ENCODE results near the gene C2CD5. TPM values are rescaled to one million over a fixed set of nuclear protein-coding genes. Genes with fewer than 3 reads are reported as not detected.
"Not testable (repeated sequence)": the region's sequence is repeated elsewhere in the genome, so short reads cannot be mapped to it uniquely, and the experiment has no call there.

The C2CD5 gene
- total and polyA plus RNA-seq, 7 experiments from 2014 or later, result 13.2 to 58.9 (median 36.5) TPM

- peaks cover 0 to 5% (median 0%) of the 10 kb centered on the region in 11 donors for H3K9me3 Mint-ChIP-seq
- ChIA-PET POLR2A (no interaction called here), CTCF (no interaction called here)
- H3K9me3 ChIP-seq (ENCODE audit: control insufficient read depth in 2 of 3, low read length in 3 of 3), result no peaks in the 10 kb centered on the region
- no peaks in the 10 kb centered on the region for H3K4me1 ChIP-seq (ENCODE audit: control insufficient read depth in 2 of 2, insufficient read depth in 2 of 2, low read length in 2 of 2)
- peaks cover 0 to 35% (median 4%) of the 10 kb centered on the region in 3 experiments for H3K36me3 ChIP-seq (ENCODE audit: control insufficient read depth in 2 of 3, insufficient read depth in 3 of 3, low read length in 3 of 3)
- DNase-seq (no peak), ATAC-seq (no peak)
- H3K36me3 Mint-ChIP-seq, result peaks cover 3 to 52% (median 45%) of the 10 kb centered on the region in 5 donors
- H3K4me3 ChIP-seq (ENCODE audit: low read length), result no peak overlapping the region
- H3K4me1 Mint-ChIP-seq, result no peaks in the 10 kb centered on the region
- H3K27ac ChIP-seq (ENCODE audit: low read depth, low read length), result no peak overlapping the region
- no peaks in the 10 kb centered on the region for H3K27me3 ChIP-seq (ENCODE audit: control insufficient read depth in 2 of 2, insufficient read depth in 2 of 2, low read length in 2 of 2)
- intact Hi-C loops (cut with micrococcal nuclease), result no loop called here
- H3K27ac Mint-ChIP-seq, result peak overlapping the region in 4 of 9 donors; percentile 17 to 53 (median 20)
- no peak overlapping the region for H3K4me3 Mint-ChIP-seq
- no peaks in the 10 kb centered on the region for H3K27me3 Mint-ChIP-seq
Observed at GRCh38 chr12:22491034-22491433, 53.3 kb downstream of the C2CD5 start.

GRCh38 chr12:22488478-22488877 lies 55.9 kb downstream of the C2CD5 start:
- DNase-seq (no peak), ATAC-seq (no peak)
- Histone ChIP-seq H3K4me1 (ENCODE audit: control insufficient read depth in 2 of 2, insufficient read depth in 2 of 2, low read length in 2 of 2) (no peaks in the 10 kb centered on the region), H3K36me3 (ENCODE audit: control insufficient read depth in 2 of 3, insufficient read depth in 3 of 3, low read length in 3 of 3) (peaks cover 4 to 47% (median 9%) of the 10 kb centered on the region in 3 experiments), H3K27me3 (ENCODE audit: control insufficient read depth in 2 of 2, insufficient read depth in 2 of 2, low read length in 2 of 2) (no peaks in the 10 kb centered on the region), H3K9me3 (ENCODE audit: control insufficient read depth in 2 of 3, low read length in 3 of 3) (no peaks in the 10 kb centered on the region), H3K27ac (ENCODE audit: low read depth, low read length) (no peak overlapping the region), H3K4me3 (ENCODE audit: low read length) (no peak overlapping the region)
- Mint-ChIP-seq H3K9me3 (peaks cover 0 to 5% (median 0%) of the 10 kb centered on the region in 11 donors), H3K27me3 (no peaks in the 10 kb centered on the region), H3K36me3 (peaks cover 3 to 60% (median 54%) of the 10 kb centered on the region in 5 donors), H3K27ac (no peak overlapping the region), H3K4me1 (peaks cover 0 to 4% (median 0%) of the 10 kb centered on the region in 7 donors), H3K4me3 (no peak overlapping the region)
- ChIA-PET POLR2A (no interaction called here), CTCF (interaction anchor here (0.6 kb wide), 1 partner anchor 18 kb away, joined by 5 read pairs; no protein-coding TSS in a partner anchor)
- intact Hi-C loops (cut with micrococcal nuclease), result no loop called here

- H3K4me3 Mint-ChIP-seq; H3K27me3 Mint-ChIP-seq; H3K27ac Mint-ChIP-seq; H3K4me1 ChIP-seq (ENCODE audit: control insufficient read depth in 2 of 2, insufficient read depth in 2 of 2, low read length in 2 of 2); CTCF ChIA-PET; H3K9me3 ChIP-seq (ENCODE audit: control insufficient read depth in 2 of 3, low read length in 3 of 3); H3K4me3 ChIP-seq (ENCODE audit: low read length); intact Hi-C loops (cut with micrococcal nuclease); H3K27ac ChIP-seq (ENCODE audit: low read depth, low read length); POLR2A ChIA-PET; DNase-seq; ATAC-seq; H3K4me1 Mint-ChIP-seq; H3K9me3 Mint-ChIP-seq; H3K27me3 ChIP-seq (ENCODE audit: control insufficient read depth in 2 of 2, insufficient read depth in 2 of 2, low read length in 2 of 2): not testable (repeated sequence)
- peaks cover 3 to 58% (median 53%) of the 10 kb centered on the region in 5 donors for H3K36me3 Mint-ChIP-seq
- peaks cover 4 to 45% (median 9%) of the 10 kb centered on the region in 3 experiments for H3K36me3 ChIP-seq (ENCODE audit: control insufficient read depth in 2 of 3, insufficient read depth in 3 of 3, low read length in 3 of 3)
Observed at GRCh38 chr12:22487683-22488082, 56.7 kb downstream of the C2CD5 start.

- H3K27ac Mint-ChIP-seq, result no peak overlapping the region
- ATAC-seq (no peak), DNase-seq (no peak)
- H3K27me3 Mint-ChIP-seq, result no peaks in the 10 kb centered on the region
- intact Hi-C loops (cut with micrococcal nuclease), result no loop called here
- CTCF ChIA-PET, result no interaction called here
- peaks cover 3 to 44% (median 34%) of the 10 kb centered on the region in 5 donors for H3K36me3 Mint-ChIP-seq
- H3K27me3 ChIP-seq (ENCODE audit: control insufficient read depth in 2 of 2, insufficient read depth in 2 of 2, low read length in 2 of 2), result no peaks in the 10 kb centered on the region
- no peak overlapping the region for H3K27ac ChIP-seq (ENCODE audit: low read depth, low read length)
- H3K4me3 ChIP-seq (ENCODE audit: low read length), result no peak overlapping the region
- H3K9me3 ChIP-seq (ENCODE audit: control insufficient read depth in 2 of 3, low read length in 3 of 3), result no peaks in the 10 kb centered on the region
- H3K9me3 Mint-ChIP-seq, result no peaks in the 10 kb centered on the region
- H3K4me1 ChIP-seq (ENCODE audit: control insufficient read depth in 2 of 2, insufficient read depth in 2 of 2, low read length in 2 of 2), result no peaks in the 10 kb centered on the region
- H3K4me3 Mint-ChIP-seq, result no peak overlapping the region
- H3K36me3 ChIP-seq (ENCODE audit: control insufficient read depth in 2 of 3, insufficient read depth in 3 of 3, low read length in 3 of 3), result peaks cover 0 to 24% (median 9%) of the 10 kb centered on the region in 3 experiments
- peaks cover 0 to 11% (median 6%) of the 10 kb centered on the region in 7 donors for H3K4me1 Mint-ChIP-seq
- POLR2A ChIA-PET, result interaction anchor here (0.6 kb wide), 1 partner anchor 784 kb away, joined by 5 read pairs; no protein-coding TSS in a partner anchor
Observed at GRCh38 chr12:22481547-22482104, 62.7 kb downstream of the C2CD5 start.

GRCh38 chr12:22480814-22481213 lies 63.5 kb downstream of the C2CD5 start:
- H3K36me3 ChIP-seq (ENCODE audit: control insufficient read depth in 2 of 3, insufficient read depth in 3 of 3, low read length in 3 of 3), result peaks cover 0 to 24% (median 9%) of the 10 kb centered on the region in 3 experiments
- H3K9me3 ChIP-seq (ENCODE audit: control insufficient read depth in 2 of 3, low read length in 3 of 3); H3K27me3 ChIP-seq (ENCODE audit: control insufficient read depth in 2 of 2, insufficient read depth in 2 of 2, low read length in 2 of 2); ATAC-seq; intact Hi-C loops (cut with micrococcal nuclease); CTCF ChIA-PET; H3K4me3 ChIP-seq (ENCODE audit: low read length); DNase-seq; H3K27ac Mint-ChIP-seq; H3K27ac ChIP-seq (ENCODE audit: low read depth, low read length); H3K4me1 ChIP-seq (ENCODE audit: control insufficient read depth in 2 of 2, insufficient read depth in 2 of 2, low read length in 2 of 2); H3K9me3 Mint-ChIP-seq; POLR2A ChIA-PET; H3K4me3 Mint-ChIP-seq; H3K27me3 Mint-ChIP-seq: not testable (repeated sequence)
- peaks cover 3 to 40% (median 29%) of the 10 kb centered on the region in 5 donors for H3K36me3 Mint-ChIP-seq
- peaks cover 0 to 11% (median 6%) of the 10 kb centered on the region in 7 donors for H3K4me1 Mint-ChIP-seq

- ATAC-seq, result no peak
- Histone ChIP-seq H3K36me3 (ENCODE audit: control insufficient read depth in 2 of 3, insufficient read depth in 3 of 3, low read length in 3 of 3) (peaks cover 0 to 24% (median 9%) of the 10 kb centered on the region in 3 experiments), H3K4me3 (ENCODE audit: low read length) (no peak overlapping the region), H3K27ac (ENCODE audit: low read depth, low read length) (no peak overlapping the region), H3K4me1 (ENCODE audit: control insufficient read depth in 2 of 2, insufficient read depth in 2 of 2, low read length in 2 of 2) (no peaks in the 10 kb centered on the region), H3K9me3 (ENCODE audit: control insufficient read depth in 2 of 3, low read length in 3 of 3) (no peaks in the 10 kb centered on the region), H3K27me3 (ENCODE audit: control insufficient read depth in 2 of 2, insufficient read depth in 2 of 2, low read length in 2 of 2) (no peaks in the 10 kb centered on the region)
- no peak overlapping the region for H3K4me3 Mint-ChIP-seq
- POLR2A ChIA-PET, result no interaction called here
- peaks cover 3 to 40% (median 28%) of the 10 kb centered on the region in 5 donors for H3K36me3 Mint-ChIP-seq
- H3K27me3 Mint-ChIP-seq, result no peaks in the 10 kb centered on the region
- peak overlapping the region in 2 of 9 donors; percentile 11 to 46 for H3K27ac Mint-ChIP-seq
- intact Hi-C loops (cut with micrococcal nuclease), result no loop called here
- DNase-seq, result no peak
- no peaks in the 10 kb centered on the region for H3K9me3 Mint-ChIP-seq
- CTCF ChIA-PET, result no interaction called here
- peaks cover 0 to 11% (median 6%) of the 10 kb centered on the region in 7 donors for H3K4me1 Mint-ChIP-seq
Observed at GRCh38 chr12:22480016-22480415, 64.3 kb downstream of the C2CD5 start.

GRCh38 chr12:22477894-22478287 lies 66.5 kb downstream of the C2CD5 start:
- Mint-ChIP-seq H3K4me1 (peaks cover 7 to 21% (median 11%) of the 10 kb centered on the region in 7 donors), H3K9me3 (no peaks in the 10 kb centered on the region), H3K36me3 (peaks cover 13 to 39% (median 26%) of the 10 kb centered on the region in 5 donors), H3K27ac (peak overlapping the region in 3 of 9 donors; percentile 1 to 16 (median 4)), H3K4me3 (no peak overlapping the region), H3K27me3 (no peaks in the 10 kb centered on the region)
- POLR2A ChIA-PET, result no interaction called here
- Histone ChIP-seq H3K27ac (ENCODE audit: low read depth, low read length) (no peak overlapping the region), H3K4me1 (ENCODE audit: control insufficient read depth in 2 of 2, insufficient read depth in 2 of 2, low read length in 2 of 2) (no peaks in the 10 kb centered on the region), H3K36me3 (ENCODE audit: control insufficient read depth in 2 of 3, insufficient read depth in 3 of 3, low read length in 3 of 3) (peaks cover 0 to 20% (median 0%) of the 10 kb centered on the region in 3 experiments), H3K4me3 (ENCODE audit: low read length) (no peak overlapping the region), H3K27me3 (ENCODE audit: control insufficient read depth in 2 of 2, insufficient read depth in 2 of 2, low read length in 2 of 2) (no peaks in the 10 kb centered on the region), H3K9me3 (ENCODE audit: control insufficient read depth in 2 of 3, low read length in 3 of 3) (no peaks in the 10 kb centered on the region)
- intact Hi-C loops (cut with micrococcal nuclease), result no loop called here
- CTCF ChIA-PET, result interaction anchor here (0.7 kb wide), 1 partner anchor 407 kb away, joined by 3 read pairs; no protein-coding TSS in a partner anchor
- ATAC-seq (no peak), DNase-seq (no peak)

All from naive thymus-derived CD4-positive, alpha-beta T cell (primary cell).